Measurements from ENCODE around the gene SLC9C2. TPM values are rescaled to one million over a fixed set of nuclear protein-coding genes. Genes with fewer than 3 reads are reported as not detected.

The SLC9C2 gene
- polyA plus RNA-seq, 4 donors, result 0.14 to 1.1 (median 0.33) TPM

- DNase-seq (ENCODE audit: low read depth in 4 of 4, low spot score in 3 of 4), result no peak
Measured at GRCh38 chr1:173454966-173455524, 147.8 kb downstream of the SLC9C2 start.

DNA sequence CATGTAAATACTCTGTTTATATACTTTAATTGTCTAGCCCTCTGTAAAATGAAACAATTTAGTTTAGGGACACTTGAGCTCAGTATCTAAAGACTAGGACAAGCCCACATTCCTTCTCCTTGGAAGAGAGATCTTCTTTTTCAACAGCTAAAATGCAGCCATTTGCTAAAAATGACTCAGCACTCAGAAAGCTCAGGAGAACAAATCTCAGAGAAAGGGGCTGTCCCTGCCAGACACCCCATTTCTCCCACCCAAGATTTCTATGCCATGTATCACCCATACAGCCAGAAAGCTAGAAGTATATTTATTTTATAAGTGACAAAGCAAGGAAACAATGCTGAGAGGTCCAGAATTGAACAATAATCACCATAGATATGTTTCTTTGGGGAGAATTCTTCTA lies 148.9 kb downstream of the SLC9C2 start:
- no peak for DNase-seq (ENCODE audit: low read depth in 4 of 4, low spot score in 3 of 4)

DNA sequence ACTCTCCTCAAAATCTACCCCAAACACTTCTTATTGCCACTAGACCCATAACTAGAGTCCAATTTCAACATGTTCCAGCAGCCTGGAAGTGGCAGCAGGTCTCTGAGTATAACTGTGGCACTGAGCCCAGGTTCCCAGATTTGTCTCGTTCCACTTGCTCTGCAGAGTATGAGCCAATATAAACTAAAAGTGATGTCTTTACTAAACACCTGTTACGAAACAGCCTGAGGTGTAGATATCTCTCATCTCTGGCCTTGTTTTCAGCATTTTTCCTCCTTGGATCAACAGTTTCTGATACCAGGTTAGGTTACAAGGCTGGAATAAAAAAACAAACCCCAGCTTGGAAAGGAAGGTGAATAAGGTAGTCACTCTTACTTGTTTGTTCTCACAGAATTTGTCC lies 150.9 kb downstream of the SLC9C2 start:
- no peak for DNase-seq (ENCODE audit: low read depth in 4 of 4, low spot score in 3 of 4)

Other genes starting within 250 kb of the SLC9C2 start
- 100 to 1,000 TPM; 349 to 376 (median 359) TPM for gene PRDX6, start 125.7 kb downstream of the SLC9C2 start, polyA plus RNA-seq (ENCODE audit: insufficient read length in 4 of 4)
- gene TEX50, start 32.3 kb upstream of the SLC9C2 start, polyA plus RNA-seq (ENCODE audit: insufficient read length in 4 of 4), result not detected
- 1 to 10 TPM; 4.9 to 7.6 (median 6.6) TPM for gene ANKRD45, start 66.8 kb upstream of the SLC9C2 start, polyA plus RNA-seq (ENCODE audit: insufficient read length in 4 of 4)
- gene KLHL20, start 111.9 kb upstream of the SLC9C2 start, polyA plus RNA-seq (ENCODE audit: insufficient read length in 4 of 4), result 10 to 100 TPM; 20.3 to 25.9 (median 24.7) TPM
- gene DARS2, start 221.6 kb upstream of the SLC9C2 start, polyA plus RNA-seq (ENCODE audit: insufficient read length in 4 of 4), result 10 to 100 TPM; 25.8 to 27.8 (median 27.3) TPM
- 10 to 100 TPM; 10.8 to 12.7 (median 11.4) TPM for gene CENPL, start 221.8 kb upstream of the SLC9C2 start, polyA plus RNA-seq (ENCODE audit: insufficient read length in 4 of 4)